ENCODE measurements around the gene MLKL. TPM values are rescaled to one million over a fixed set of nuclear protein-coding genes. Genes with fewer than 3 reads are reported as not detected.
A peak's percentile ranks its signal among the peaks of the same experiment; 100 is the strongest.

The MLKL gene
- polyA plus RNA-seq, 3 donors, result 33.6 to 136 (median 37.8) TPM

DNA sequence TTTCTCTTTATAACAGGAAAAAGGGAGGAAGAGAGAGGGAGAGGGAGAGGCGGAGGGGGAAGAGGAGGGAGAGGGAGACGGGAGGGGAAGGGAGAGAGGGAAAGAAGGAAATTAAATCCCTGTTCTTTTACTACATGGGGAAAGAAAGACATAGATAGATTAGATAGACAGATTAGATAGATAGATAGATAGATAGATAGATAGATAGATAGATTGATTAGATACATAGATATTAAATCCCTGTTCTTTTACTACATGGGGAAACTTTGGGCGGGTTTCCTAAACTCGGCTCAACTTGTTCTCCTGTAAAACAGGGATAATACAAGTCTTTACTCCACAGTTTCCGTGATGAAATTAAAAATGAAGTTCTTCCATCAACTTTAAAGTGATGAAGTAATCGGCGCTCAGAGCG is 34.6 kb downstream of the MLKL start:
- Histone ChIP-seq H3K4me2 (replicated peaks; ENCODE audit: extremely low read depth, low read length, poor library complexity, severe bottlenecking) (peak overlapping the region; percentile 98), H2AFZ (ENCODE audit: insufficient read depth, low read depth, low read length, poor library complexity, severe bottlenecking) (peak overlapping the region; percentile 97), H3K27me3 (ENCODE audit: control insufficient read depth in 2 of 2, insufficient read depth in 2 of 2, low read length in 2 of 2) (no peaks in the 10 kb centered on the region), H3K9ac (ENCODE audit: insufficient read depth, low read length, poor library complexity, severe bottlenecking) (peak overlapping the region; percentile 85), H3K79me2 (ENCODE audit: insufficient read depth, low read length) (peaks cover 57% of the 10 kb centered on the region), H3K4me3 (replicated peaks in 1 of 3; ENCODE audit: low read depth in 2 of 3, low read length in 3 of 3) (peak overlapping the region; percentile 97 to 99 (median 97)), H3K9me3 (replicated peaks in 1 of 2; ENCODE audit: control insufficient read depth in 1 of 2, insufficient read depth in 1 of 2, low read length in 2 of 2) (no peaks in the 10 kb centered on the region), H3K27ac (ENCODE audit: low read depth in 1 of 2, low read length in 2 of 2) (peak overlapping the region in 1 of 2 donors; percentile 82), H3K4me1 (ENCODE audit: control insufficient read depth in 1 of 2, insufficient read depth in 2 of 2, low read length in 2 of 2) (peaks cover 14 to 25% of the 10 kb centered on the region in 2 donors), H4K20me1 (ENCODE audit: insufficient read depth, low read length) (peaks cover 2% of the 10 kb centered on the region), H3K36me3 (replicated peaks in 1 of 2; ENCODE audit: control insufficient read depth in 1 of 2, insufficient read depth in 2 of 2, low read length in 2 of 2) (peaks cover 16 to 45% of the 10 kb centered on the region in 2 donors)
- Mint-ChIP-seq H3K27ac (peak overlapping the region in 3 of 7 donors; percentile 83 to 90 (median 90)), H3K4me1 (peaks cover 15% of the 10 kb centered on the region), H3K9me3 (no peaks in the 10 kb centered on the region), H3K27me3 (ENCODE audit: low read depth in 3 of 3) (peaks cover 0 to 1% (median 0%) of the 10 kb centered on the region in 3 donors), H3K36me3 (peaks cover 21 to 30% of the 10 kb centered on the region in 2 donors), H3K4me3 (peak overlapping the region; percentile 90 to 95)
- no peak for DNase-seq
- TF ChIP-seq, protein P1, sequence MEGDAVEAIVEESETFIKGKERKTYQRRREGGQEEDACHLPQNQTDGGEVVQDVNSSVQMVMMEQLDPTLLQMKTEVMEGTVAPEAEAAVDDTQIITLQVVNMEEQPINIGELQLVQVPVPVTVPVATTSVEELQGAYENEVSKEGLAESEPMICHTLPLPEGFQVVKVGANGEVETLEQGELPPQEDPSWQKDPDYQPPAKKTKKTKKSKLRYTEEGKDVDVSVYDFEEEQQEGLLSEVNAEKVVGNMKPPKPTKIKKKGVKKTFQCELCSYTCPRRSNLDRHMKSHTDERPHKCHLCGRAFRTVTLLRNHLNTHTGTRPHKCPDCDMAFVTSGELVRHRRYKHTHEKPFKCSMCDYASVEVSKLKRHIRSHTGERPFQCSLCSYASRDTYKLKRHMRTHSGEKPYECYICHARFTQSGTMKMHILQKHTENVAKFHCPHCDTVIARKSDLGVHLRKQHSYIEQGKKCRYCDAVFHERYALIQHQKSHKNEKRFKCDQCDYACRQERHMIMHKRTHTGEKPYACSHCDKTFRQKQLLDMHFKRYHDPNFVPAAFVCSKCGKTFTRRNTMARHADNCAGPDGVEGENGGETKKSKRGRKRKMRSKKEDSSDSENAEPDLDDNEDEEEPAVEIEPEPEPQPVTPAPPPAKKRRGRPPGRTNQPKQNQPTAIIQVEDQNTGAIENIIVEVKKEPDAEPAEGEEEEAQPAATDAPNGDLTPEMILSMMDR (IDR thresholded peaks at IDR 0.05), result no peak
- 0% methylated on average over 3 of the region's 8 CpGs for WGBS (ENCODE audit: insufficient coverage)
- intact Hi-C loops (cut with micrococcal nuclease), result loop anchor here (2.0 to 5.0 kb wide), 2 partner anchors 33 to 369 kb away; partner anchors contain the start of gene PSMD7 (in 1 of the 2)

DNA sequence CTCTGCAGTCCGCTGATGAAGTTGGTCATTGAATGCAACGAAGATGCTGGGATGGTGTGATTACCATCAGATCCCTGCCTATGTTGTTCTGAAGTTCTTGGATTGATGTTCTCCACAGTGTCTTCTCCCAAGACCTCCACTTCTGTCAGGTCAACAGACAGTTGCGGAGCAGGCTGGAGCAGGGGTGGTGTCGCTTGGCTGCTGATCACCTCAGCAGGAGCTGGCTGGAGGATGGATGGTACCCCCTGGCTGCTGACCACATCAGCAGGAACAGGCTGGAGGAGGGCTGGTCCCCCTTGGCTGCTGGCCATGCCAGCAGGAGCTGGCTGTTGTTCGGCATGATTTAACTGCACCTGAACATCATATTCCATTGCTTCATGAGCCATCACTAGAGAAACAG is 39.6 kb downstream of the MLKL start:
- no peaks in the 10 kb centered on the region for H3K9me3 Mint-ChIP-seq
- no peaks in the 10 kb centered on the region for H3K9me3 ChIP-seq (replicated peaks in 1 of 2; ENCODE audit: control insufficient read depth in 1 of 2, insufficient read depth in 1 of 2, low read length in 2 of 2)
- peak overlapping the region in 1 of 2 donors; percentile 55 for H3K27ac ChIP-seq (ENCODE audit: low read depth in 1 of 2, low read length in 2 of 2)
- no peak overlapping the region for H2AFZ ChIP-seq (ENCODE audit: insufficient read depth, low read depth, low read length, poor library complexity, severe bottlenecking)
- no peak overlapping the region for H3K4me3 ChIP-seq (replicated peaks in 1 of 3; ENCODE audit: low read depth in 2 of 3, low read length in 3 of 3)
- H3K4me2 ChIP-seq (replicated peaks; ENCODE audit: extremely low read depth, low read length, poor library complexity, severe bottlenecking), result no peak overlapping the region
- peak overlapping the region in 2 of 7 donors; percentile 47 to 53 for H3K27ac Mint-ChIP-seq
- peak overlapping the region; percentile 15 for H3K9ac ChIP-seq (ENCODE audit: insufficient read depth, low read length, poor library complexity, severe bottlenecking)
- peaks cover 41% of the 10 kb centered on the region for H3K4me1 Mint-ChIP-seq
- H3K27me3 ChIP-seq (ENCODE audit: control insufficient read depth in 2 of 2, insufficient read depth in 2 of 2, low read length in 2 of 2), result no peaks in the 10 kb centered on the region
- peaks cover 42% of the 10 kb centered on the region for H4K20me1 ChIP-seq (ENCODE audit: insufficient read depth, low read length)
- H3K79me2 ChIP-seq (ENCODE audit: insufficient read depth, low read length), result peaks cover 100% of the 10 kb centered on the region
- no peak for DNase-seq
- no peaks in the 10 kb centered on the region for H3K27me3 Mint-ChIP-seq (ENCODE audit: low read depth in 3 of 3)
- 100% methylated on average over 1 of the region's 5 CpGs for WGBS (ENCODE audit: insufficient coverage)
- H3K4me1 ChIP-seq (ENCODE audit: control insufficient read depth in 1 of 2, insufficient read depth in 2 of 2, low read length in 2 of 2), result peaks cover 21 to 30% of the 10 kb centered on the region in 2 donors
- intact Hi-C loops (cut with micrococcal nuclease), result no loop called here
- H3K4me3 Mint-ChIP-seq, result no peak overlapping the region
- H3K36me3 Mint-ChIP-seq, result peaks cover 48 to 68% of the 10 kb centered on the region in 2 donors
- TF ChIP-seq, protein P1 (IDR thresholded peaks at IDR 0.05), result no peak
- peaks cover 38 to 87% of the 10 kb centered on the region in 2 donors for H3K36me3 ChIP-seq (replicated peaks in 1 of 2; ENCODE audit: control insufficient read depth in 1 of 2, insufficient read depth in 2 of 2, low read length in 2 of 2)
